Measurements from ENCODE around the gene DNM3. TPM values are rescaled to one million over a fixed set of nuclear protein-coding genes. Genes with fewer than 3 reads are reported as not detected.

DNM3 gene
- total and polyA plus RNA-seq, 2 of the 8 experiments (the other 6 are each of a cell fraction or from before 2014, with no cell fraction given): 2.0 to 8.5 TPM

DNA sequence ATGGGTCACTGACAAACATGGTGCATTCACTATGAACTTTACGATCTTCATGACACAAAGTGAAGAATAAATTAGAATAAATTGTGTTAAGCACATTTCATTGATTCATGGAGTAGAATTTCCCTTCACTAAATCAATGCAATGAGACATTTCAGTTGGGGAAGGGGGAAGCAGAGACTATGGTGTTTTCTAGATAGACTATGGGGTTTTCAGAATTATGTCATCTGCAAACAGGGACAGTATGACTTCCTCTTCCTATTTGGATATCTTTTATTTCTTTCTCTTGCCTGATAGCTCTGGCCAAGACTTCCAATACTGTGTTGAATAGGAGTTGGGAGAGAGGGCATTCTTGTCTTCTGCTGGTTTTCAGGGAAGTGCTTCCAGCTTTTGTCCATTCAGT is 499.2 kb downstream of the DNM3 start (continued):
- no peak for TF ChIP-seq SP1 (IDR thresholded peaks at IDR 0.05; ENCODE audit: low read depth, low read length)
- no peak for TF ChIP-seq FOSL1 (IDR thresholded peaks at IDR 0.05; ENCODE audit: insufficient read depth, low read depth, low read length)
- no peak for TF ChIP-seq KDM5A (IDR thresholded peaks at IDR 0.05; ENCODE audit: low read length)
- no peak for TF ChIP-seq RXRA (IDR thresholded peaks at IDR 0.05; ENCODE audit: insufficient read depth, low read depth, low read length)

All from H1 (cell line).